Subcutaneous adipose tissue (tissue), 4 donors: ENCODE measurements around the gene TREX2. TPM values are rescaled to one million over a fixed set of nuclear protein-coding genes. Genes with fewer than 3 reads are reported as not detected.

Experiments used
- total RNA-seq, 4 donors: library from RNA; depleted of rRNA; stranded (reverse); fragments of >200 nt; gene quantifications; one replicate each; pipeline ENCODE4 v1.1.0, GENCODE V29; 2016
- TF ChIP-seq, protein P1 (sequence below): fragments of 450-650 bp; IDR thresholded peaks from one replicate; pipeline ENCODE4 v1.5.1; 2016; ENCODE audit warnings: low read depth, mild to moderate bottlenecking, control low read depth, antibody characterized with exemption, moderate library complexity

The TREX2 gene
- total RNA-seq, 4 donors from 2014 or later = 1.1 to 2.8 (median 2.4) TPM; not detected in 1

- TF ChIP-seq, protein P1, sequence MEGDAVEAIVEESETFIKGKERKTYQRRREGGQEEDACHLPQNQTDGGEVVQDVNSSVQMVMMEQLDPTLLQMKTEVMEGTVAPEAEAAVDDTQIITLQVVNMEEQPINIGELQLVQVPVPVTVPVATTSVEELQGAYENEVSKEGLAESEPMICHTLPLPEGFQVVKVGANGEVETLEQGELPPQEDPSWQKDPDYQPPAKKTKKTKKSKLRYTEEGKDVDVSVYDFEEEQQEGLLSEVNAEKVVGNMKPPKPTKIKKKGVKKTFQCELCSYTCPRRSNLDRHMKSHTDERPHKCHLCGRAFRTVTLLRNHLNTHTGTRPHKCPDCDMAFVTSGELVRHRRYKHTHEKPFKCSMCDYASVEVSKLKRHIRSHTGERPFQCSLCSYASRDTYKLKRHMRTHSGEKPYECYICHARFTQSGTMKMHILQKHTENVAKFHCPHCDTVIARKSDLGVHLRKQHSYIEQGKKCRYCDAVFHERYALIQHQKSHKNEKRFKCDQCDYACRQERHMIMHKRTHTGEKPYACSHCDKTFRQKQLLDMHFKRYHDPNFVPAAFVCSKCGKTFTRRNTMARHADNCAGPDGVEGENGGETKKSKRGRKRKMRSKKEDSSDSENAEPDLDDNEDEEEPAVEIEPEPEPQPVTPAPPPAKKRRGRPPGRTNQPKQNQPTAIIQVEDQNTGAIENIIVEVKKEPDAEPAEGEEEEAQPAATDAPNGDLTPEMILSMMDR = no peak
Measured at GRCh38 chrX:153459986-153460385, 14.1 kb upstream of the TREX2 start.

DNA sequence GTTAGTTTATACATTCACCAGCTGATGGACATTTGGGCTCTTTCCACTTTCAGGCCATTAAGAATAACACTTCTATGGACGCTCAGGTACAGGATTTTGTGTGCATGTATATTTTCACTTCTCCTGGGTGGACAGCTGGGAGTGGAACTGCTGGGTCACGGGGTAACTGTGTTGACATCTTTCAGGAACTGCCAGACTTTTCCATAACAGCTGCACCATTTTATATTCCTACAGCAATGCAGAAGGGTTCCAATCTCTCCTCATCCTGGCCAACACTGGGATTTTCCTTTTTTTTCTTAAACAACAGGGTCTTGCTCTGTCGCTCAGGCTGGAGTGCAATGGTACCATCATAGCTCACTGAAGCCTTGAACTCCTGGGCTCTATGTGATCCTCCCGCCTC lies 12.6 kb upstream of the TREX2 start:
- TF ChIP-seq, protein P1 = no peak

- TF ChIP-seq, protein P1 = no peak
Measured at GRCh38 chrX:153457827-153458466, 12.1 kb upstream of the TREX2 start.

- TF ChIP-seq, protein P1 = no peak
Measured at GRCh38 chrX:153457136-153457825, 11.4 kb upstream of the TREX2 start.

DNA sequence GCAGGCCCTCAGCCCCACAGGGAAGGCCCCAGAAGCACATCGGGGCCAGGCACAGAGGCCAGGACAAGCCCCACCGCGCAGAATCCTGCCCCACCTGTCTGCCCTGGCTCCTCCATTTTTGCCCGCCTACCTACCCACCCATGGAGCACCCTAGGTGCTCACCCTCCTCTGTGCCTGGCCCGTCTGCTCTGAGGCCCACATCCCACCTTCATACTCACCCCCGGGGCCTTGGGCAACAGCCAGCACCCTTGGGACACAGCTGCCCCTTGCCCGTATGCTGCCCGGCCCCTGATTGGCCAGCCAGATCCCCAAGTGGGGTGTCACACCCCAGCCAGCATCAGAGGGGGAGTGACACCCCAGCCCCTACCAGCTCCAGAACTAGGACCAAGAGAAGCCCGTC lies 10.8 kb upstream of the TREX2 start:
- TF ChIP-seq, protein P1 = no peak

- TF ChIP-seq, protein P1 = no peak
Measured at GRCh38 chrX:153456161-153456560, 10.3 kb upstream of the TREX2 start.

DNA sequence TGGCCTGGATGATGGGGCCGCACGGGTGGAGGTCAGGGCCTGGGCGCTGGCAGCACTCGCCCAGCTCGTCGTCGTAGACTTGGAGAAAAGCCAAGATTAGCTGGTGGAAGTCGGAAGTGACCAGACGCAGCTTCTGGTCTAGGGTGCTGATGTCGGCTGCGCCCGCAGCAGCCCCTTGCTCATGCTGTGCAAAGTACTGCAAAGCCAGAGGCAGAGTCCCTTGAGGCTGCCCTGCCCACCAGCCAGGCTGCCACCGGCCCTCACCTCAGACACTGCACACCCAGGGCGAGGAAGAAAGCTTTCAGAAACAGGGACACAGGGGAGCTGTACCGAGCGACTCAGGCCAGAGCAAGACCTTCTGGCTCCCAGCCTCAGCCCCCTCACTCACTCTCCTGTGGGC lies 9.7 kb upstream of the TREX2 start:
- TF ChIP-seq, protein P1 = no peak
